ENCODE results near the gene PHAX. TPM values are rescaled to one million over a fixed set of nuclear protein-coding genes. Genes with fewer than 3 reads are reported as not detected.
"Not testable (repeated sequence)": the region's sequence is repeated elsewhere in the genome, so short reads cannot be mapped to it uniquely, and the experiment has no call there.

PHAX gene
- total RNA-seq, 4 donors from 2014 or later: 23.2 to 57.5 (median 45.8) TPM

DNA sequence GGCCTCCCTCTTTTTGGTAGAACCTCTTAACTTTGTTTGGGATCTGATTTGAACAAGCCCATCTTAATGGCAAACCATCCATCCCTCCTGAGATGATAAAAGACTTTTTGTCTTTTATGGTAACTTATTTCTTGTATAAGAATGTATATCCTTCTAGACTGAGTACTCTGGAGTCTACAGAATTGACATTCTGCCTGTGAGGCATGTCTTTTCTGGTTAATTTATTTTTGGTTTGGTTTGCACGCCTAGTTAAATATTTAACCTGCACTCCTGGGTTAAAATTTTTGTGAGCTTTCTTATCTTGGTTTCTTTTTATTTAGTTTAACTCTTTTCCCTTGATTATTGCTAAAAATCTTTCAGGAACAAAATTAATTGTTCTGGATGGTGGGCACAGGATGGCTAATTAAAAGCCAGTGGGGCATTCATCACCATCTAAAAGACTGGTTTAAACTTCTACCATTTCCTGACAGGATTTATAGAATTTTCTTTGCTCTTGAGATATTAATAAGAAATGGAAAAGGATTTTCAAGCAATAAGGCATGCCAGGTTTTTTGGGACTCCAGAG lies 50.3 kb downstream of the PHAX start:
- Histone ChIP-seq H3K27me3 (no peaks in the 10 kb centered on the region), H3K27ac (no peak overlapping the region), H3K4me1 (no peaks in the 10 kb centered on the region), H3K4me3 (no peak overlapping the region), H3K36me3 (no peaks in the 10 kb centered on the region), H3K9me3 (no peaks in the 10 kb centered on the region)
- DNase-seq (ENCODE audit: low spot score in 2 of 2): no peak
- WGBS, 2 donors: 87 to 90% methylated on average over 1 of the region's 1 CpG
- TF ChIP-seq EP300 (IDR thresholded peaks at IDR 0.05): no peak
- TF ChIP-seq, protein P1, sequence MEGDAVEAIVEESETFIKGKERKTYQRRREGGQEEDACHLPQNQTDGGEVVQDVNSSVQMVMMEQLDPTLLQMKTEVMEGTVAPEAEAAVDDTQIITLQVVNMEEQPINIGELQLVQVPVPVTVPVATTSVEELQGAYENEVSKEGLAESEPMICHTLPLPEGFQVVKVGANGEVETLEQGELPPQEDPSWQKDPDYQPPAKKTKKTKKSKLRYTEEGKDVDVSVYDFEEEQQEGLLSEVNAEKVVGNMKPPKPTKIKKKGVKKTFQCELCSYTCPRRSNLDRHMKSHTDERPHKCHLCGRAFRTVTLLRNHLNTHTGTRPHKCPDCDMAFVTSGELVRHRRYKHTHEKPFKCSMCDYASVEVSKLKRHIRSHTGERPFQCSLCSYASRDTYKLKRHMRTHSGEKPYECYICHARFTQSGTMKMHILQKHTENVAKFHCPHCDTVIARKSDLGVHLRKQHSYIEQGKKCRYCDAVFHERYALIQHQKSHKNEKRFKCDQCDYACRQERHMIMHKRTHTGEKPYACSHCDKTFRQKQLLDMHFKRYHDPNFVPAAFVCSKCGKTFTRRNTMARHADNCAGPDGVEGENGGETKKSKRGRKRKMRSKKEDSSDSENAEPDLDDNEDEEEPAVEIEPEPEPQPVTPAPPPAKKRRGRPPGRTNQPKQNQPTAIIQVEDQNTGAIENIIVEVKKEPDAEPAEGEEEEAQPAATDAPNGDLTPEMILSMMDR (IDR thresholded peaks at IDR 0.05): no peak
- no peak for TF ChIP-seq POLR2A (IDR thresholded peaks at IDR 0.05)

DNA sequence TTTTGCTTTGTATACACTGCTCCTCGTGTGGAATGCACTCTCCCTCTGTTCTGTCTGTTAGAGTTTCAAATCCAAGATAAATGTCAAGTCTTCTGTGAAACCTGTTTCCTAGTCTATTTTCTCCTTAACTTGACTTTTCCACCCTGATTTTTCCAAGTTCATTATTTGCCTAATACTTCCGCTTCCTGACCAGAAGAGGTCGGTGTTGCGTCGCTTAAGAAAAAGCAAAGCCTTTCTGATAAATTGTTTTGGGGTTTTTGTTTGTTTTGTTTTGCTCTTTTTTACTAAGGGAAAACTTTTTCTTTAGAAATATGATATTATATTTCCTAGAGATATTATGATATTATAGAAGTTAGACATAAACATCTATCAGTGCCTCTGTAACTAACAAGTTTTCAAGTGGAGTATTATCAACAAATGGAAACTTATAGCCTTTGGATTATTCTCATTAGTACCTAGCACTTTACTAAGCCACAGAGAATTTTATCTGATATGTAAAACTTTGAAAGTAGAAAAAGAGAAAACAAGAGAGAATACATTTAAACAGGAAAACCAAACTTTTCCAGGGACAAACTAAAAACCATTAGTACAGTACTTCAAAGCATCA lies 55.8 kb downstream of the PHAX start:
- H3K4me3 ChIP-seq: no peak overlapping the region
- H3K27ac ChIP-seq: no peak overlapping the region
- H3K9me3 ChIP-seq: no peaks in the 10 kb centered on the region
- no peaks in the 10 kb centered on the region for H3K27me3 ChIP-seq
- WGBS, 2 donors: 3 to 4% methylated on average over 5 of the region's 5 CpGs
- TF ChIP-seq POLR2A (IDR thresholded peaks at IDR 0.05): no peak
- TF ChIP-seq, protein P1 (IDR thresholded peaks at IDR 0.05): peak; percentile 43 to 80 (median 71)
- H3K36me3 ChIP-seq: no peaks in the 10 kb centered on the region
- no peak for DNase-seq (ENCODE audit: low spot score in 2 of 2)
- no peaks in the 10 kb centered on the region for H3K4me1 ChIP-seq

DNA sequence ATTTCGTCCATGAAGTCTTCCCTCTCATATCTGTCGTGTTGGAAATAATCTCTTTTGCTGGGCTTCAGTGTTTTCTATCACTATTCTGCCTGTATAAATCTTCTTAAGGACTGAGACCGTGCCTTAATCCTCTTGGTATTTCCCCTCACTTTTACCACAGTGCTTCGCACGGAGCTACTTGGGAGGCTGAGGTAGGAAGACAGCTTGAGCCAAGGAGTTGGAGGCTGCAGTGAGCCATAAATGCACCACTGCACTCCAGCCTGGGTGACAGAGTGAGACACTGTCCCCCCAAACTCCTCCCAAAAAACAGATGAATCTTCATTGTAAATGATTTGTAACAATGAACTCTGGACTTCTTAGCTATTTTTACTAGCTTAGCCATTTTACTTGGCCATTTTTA lies 57.8 kb downstream of the PHAX start:
- H3K27me3 ChIP-seq: no peaks in the 10 kb centered on the region

DNA sequence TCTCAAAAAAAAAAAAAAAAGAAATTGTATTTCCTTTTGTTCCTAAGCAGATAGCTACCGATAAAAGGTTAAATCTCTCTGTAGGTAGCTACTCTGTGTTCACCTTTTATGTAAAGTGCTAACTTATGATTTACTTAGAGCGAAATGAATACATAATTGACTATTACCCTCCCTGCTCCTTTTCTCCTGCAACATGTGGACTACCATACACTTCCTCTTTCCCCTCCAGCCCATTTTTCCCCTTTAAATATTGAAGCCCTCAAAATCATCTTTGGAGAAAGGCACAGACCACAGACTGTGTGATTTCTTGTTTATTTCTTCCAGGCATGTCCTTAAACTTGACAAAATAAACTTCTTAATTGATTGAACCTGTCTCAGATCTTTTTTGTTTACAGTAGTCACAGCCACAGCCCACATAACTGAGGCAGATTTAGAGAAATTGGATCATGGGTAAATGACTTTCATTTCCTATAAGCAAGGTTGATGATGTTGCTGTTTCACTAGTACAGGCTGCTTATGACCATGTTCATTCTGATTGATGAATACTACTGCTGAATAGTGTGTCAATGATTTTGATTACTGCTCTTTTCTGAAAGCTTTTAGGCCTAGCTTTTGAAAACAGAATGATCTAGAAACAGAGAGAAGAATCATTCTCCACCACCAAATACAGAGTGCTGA lies 59.2 kb downstream of the PHAX start:
- no peaks in the 10 kb centered on the region for H3K4me1 ChIP-seq
- no peaks in the 10 kb centered on the region for H3K27me3 ChIP-seq
- H3K4me3 ChIP-seq: no peak overlapping the region
- no peaks in the 10 kb centered on the region for H3K9me3 ChIP-seq
- no peak for TF ChIP-seq EP300 (IDR thresholded peaks at IDR 0.05)
- TF ChIP-seq, protein P1 (IDR thresholded peaks at IDR 0.05): no peak
- WGBS, 2 donors: 93 to 94% methylated on average over 2 of the region's 2 CpGs
- H3K27ac ChIP-seq: no peak overlapping the region
- DNase-seq (ENCODE audit: low spot score in 2 of 2): no peak
- no peaks in the 10 kb centered on the region for H3K36me3 ChIP-seq

More for the DNA sequence above, 57.8 kb downstream of the PHAX start:
- H3K36me3 ChIP-seq: no peaks in the 10 kb centered on the region
- DNase-seq (ENCODE audit: low spot score in 2 of 2): no peak
- TF ChIP-seq, protein P1 (IDR thresholded peaks at IDR 0.05): no peak
- TF ChIP-seq EP300 (IDR thresholded peaks at IDR 0.05): no peak
- no peak for TF ChIP-seq POLR2A (IDR thresholded peaks at IDR 0.05)
- no peak overlapping the region for H3K27ac ChIP-seq
- no peaks in the 10 kb centered on the region for H3K4me1 ChIP-seq
- no peaks in the 10 kb centered on the region for H3K9me3 ChIP-seq
- WGBS, 2 donors: 69 to 71% methylated on average over 5 of the region's 5 CpGs
- no peak overlapping the region for H3K4me3 ChIP-seq

DNA sequence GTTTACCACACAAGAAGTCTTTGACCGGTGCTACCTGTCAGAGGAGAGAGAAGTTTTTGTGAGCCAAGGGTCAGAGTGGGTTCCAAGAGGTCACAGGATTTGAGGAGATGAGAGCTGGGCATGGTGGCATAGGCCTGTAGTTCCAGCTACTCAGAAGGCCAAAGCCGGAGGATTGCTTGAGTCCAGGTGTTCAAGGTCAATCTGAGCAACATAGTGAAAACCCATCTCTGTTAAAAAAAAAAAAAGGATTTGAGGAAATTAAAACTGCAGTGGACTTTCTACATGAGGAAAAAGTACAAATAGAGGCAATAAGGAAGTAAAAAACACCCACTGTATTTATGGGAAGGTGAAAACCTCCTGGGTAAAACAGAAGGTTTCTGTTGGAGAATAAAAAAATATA lies 63.8 kb downstream of the PHAX start:
- no peak for DNase-seq (ENCODE audit: low spot score in 2 of 2)
- peaks cover 0 to 7% (median 0%) of the 10 kb centered on the region in 4 donors for H3K9me3 ChIP-seq
- TF ChIP-seq EP300 (IDR thresholded peaks at IDR 0.05) (no peak), POLR2A (IDR thresholded peaks at IDR 0.05) (no peak)
- TF ChIP-seq, protein P1 (IDR thresholded peaks at IDR 0.05): no peak
- H3K4me3 ChIP-seq: no peak overlapping the region
- 77 to 89% methylated on average over 2 of the region's 2 CpGs for WGBS, 2 donors
- H3K27ac ChIP-seq: no peak overlapping the region
- H3K36me3 ChIP-seq: no peaks in the 10 kb centered on the region
- no peaks in the 10 kb centered on the region for H3K27me3 ChIP-seq
- H3K4me1 ChIP-seq: no peaks in the 10 kb centered on the region

DNA sequence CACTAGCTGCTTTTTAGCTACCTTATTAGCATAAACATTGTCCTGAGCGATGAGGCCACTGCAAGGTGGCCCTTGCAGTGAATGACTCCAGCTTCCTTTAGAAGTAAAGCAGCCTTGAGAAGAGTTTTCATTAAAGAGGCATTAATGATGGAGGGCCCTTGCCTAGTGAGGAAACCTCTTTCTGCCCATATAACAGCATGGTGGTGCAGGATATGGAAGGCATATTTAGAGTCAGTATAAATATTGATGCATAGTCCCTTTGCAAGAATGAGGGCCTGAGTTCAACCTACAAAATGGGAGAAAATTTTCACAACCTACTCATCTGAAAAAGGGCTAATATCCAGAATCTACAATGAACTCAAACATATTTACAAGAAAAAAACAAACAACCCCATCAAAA lies 69.4 kb downstream of the PHAX start:
- not testable (repeated sequence) for H3K27me3 ChIP-seq; H3K36me3 ChIP-seq; H3K4me3 ChIP-seq; H3K4me1 ChIP-seq; DNase-seq (ENCODE audit: low spot score in 2 of 2); H3K27ac ChIP-seq
- peaks cover 0 to 15% (median 0%) of the 10 kb centered on the region in 4 donors for H3K9me3 ChIP-seq
- WGBS, 2 donors: 86 to 100% methylated on average over 1 of the region's 1 CpG

DNA sequence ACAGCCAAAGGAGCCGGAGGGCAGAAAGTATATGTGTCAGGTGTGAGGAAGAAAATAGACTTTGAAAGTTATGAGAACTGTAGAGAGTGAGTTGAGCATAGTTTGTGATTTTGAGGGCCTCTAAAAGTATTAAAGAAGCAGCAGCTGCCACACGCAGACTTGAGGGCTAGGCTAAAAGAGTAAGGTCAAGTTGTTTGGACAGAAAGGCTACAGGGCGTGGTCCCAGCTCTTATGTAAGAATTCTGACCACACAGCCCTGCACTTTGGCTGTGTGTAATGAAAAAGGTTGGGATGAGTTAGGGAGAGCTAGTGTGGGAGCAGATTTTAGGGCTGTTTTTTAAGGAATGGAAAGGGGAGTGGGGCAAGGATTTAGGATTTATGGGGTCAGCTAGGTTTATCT lies 70.9 kb downstream of the PHAX start:
- H3K9me3 ChIP-seq: peaks cover 0 to 15% (median 0%) of the 10 kb centered on the region in 4 donors
- not testable (repeated sequence) for H3K4me1 ChIP-seq, H3K27me3 ChIP-seq, H3K27ac ChIP-seq, H3K4me3 ChIP-seq, H3K36me3 ChIP-seq
- peak in 1 of 2 donors; percentile 17 for DNase-seq (ENCODE audit: low spot score in 2 of 2)
- 60% methylated on average over 3 of the region's 3 CpGs for WGBS, 2 donors
